Measurements from ENCODE around the gene MERTK. TPM values are rescaled to one million over a fixed set of nuclear protein-coding genes. Genes with fewer than 3 reads are reported as not detected.
A peak's percentile ranks its signal among the peaks of the same experiment; 100 is the strongest.

The MERTK gene
- polyA plus RNA-seq, 5 donors, result 12.7 to 22.2 (median 17.6) TPM

GRCh38 chr2:111977240-111977639, 78.8 kb downstream of the MERTK start:
- no peak for DNase-seq

DNA sequence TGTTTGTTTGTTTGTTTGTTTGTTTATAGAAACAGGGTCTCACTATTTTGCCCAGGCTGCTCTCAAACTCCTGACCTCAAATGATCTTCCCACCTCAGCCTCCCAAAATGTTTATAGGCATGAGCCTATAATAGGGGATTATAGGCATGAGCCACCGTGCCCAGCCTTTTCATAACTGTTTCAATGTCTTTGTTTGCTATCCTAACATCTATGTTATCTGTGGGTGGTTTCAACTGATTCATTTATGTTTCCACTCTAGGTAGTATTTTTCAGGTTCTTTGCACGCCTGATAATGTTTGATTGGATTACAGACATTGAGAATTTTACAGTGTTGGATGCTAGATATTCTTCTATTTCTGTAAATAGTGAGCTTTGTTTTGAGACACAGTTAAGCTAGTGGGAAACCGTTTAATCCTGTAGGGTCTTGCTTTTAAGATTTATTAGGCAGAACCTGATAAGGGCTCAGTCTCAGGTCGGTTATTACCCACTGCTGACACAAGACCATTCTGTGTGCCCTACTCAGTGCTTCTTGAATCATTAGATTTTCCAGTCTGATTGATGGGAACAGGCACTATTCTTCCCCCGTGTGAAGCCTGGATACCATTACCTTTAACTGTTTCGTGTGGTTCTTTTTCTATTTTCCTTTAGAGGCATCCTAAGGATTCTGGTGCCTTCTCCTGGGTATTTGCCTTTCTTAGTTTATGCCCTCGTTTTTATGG, 80.2 kb downstream of the MERTK start:
- DNase-seq, result no peak

GRCh38 chr2:111981666-111982065, 83.3 kb downstream of the MERTK start:
- DNase-seq, result no peak

DNA sequence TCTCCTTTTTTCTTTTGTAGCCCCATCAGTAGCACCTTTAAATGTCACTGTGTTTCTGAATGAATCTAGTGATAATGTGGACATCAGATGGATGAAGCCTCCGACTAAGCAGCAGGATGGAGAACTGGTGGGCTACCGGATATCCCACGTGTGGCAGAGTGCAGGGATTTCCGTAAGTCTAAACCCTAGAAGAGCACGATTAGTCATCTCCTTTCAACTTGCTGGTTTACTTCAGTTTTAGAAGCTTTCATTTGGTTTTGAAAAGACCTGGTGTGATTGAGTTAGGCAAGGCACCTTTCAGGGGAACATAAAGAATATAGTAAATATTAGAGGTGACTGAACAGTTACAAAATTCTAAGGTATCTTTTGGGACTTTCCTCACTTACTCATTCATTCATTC, 84.4 kb downstream of the MERTK start:
- DNase-seq, result no peak

DNA sequence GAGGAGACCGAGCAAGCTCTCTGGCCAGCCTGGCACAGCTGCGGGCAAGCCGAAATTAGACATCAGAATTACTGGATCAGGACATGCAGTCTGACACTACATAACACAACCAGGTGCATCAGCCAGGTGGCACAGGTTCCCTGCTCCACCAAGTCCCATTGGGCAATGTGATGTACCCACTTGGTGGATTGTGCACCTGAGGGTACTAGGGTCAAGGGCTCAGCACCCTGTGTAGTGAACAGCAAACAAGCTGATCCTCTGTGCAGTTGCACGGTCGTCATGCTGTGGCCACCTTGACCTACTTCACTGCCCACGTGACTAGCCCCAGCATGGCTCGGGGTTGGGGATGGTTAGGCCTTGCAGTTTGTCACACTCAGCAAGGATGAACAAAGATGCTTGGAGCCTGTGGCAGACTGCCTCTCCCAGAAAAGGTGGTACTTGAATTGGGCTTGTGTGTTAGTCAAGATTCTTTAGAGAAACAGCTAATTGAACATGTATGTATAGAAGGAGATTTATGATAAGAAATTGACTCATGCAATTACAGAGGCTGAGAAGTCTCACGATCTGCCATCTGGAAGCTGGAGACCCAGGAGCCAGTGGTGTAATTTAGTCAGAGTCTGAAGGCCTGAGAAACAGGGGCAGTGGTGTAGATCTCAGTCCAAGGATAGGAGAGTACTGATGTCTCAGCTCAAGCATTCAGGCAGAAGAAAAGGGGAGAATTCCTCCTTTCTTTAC, 85.2 kb downstream of the MERTK start:
- DNase-seq, result no peak

DNA sequence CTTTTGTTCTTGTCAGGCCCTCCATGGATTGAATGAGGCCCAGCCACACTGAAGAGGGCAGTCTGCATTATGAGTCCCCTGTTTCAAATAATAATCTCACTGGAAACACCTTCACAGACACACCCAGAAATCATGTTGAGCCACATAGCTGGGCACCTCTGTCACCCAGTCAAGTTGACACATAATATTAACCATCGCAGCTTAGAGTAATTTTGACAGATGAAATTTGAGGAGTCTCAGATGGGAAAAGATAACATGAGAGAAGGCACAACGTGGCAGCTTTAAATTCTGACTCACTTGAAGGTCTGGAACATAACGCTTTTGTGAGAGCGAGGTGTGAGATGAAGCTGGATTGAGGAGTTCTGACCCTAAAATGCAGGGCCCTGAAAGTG, 85.8 kb downstream of the MERTK start:
- no peak for DNase-seq

DNA sequence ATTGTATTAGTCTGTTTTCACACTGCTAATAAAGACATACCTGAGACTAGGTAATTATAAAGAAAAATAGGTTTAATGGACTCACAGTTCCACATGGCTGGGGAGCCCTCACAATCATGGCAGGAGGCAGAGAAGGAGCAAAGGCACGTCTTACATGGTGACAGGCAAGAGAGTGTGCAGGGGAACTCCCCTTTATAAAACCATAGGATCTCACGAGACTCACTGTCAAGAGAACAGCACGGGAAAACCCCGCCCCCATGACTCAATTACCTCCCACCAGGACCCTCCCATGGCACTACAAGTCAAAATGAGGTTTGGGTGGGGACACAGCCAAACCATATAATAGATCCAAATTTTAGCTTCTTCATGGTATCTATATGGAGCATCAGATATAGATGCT, 87.1 kb downstream of the MERTK start:
- DNase-seq, result no peak

GRCh38 chr2:111986116-111986900, 87.9 kb downstream of the MERTK start:
- no peak for DNase-seq

GRCh38 chr2:111990375-111990774, 92.0 kb downstream of the MERTK start:
- DNase-seq, result no peak

GRCh38 chr2:111990856-111991255, 92.4 kb downstream of the MERTK start:
- DNase-seq, result no peak

- no peak for DNase-seq
These were observed 95.6 kb downstream of the MERTK start for GRCh38 chr2:111994042-111994441.

DNA sequence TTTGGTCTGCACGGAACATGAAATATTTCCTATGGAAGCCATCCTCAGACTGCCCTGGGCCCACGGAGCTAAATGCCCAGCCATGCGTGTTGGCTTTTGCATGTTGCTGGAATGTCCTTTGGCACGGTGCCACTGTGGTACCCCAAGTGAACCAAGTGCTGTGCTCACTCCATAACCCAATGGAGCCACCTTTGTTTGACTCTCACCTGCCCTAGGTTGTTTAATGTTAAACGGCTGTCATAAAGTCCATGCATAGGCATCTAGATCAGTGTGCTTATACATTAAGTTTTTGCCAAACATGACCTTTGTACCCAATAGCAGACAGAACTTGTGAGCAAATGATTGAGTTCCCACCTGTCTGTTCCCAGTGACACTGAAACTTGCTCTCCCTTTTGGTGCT, 96.7 kb downstream of the MERTK start:
- no peak for DNase-seq

DNA sequence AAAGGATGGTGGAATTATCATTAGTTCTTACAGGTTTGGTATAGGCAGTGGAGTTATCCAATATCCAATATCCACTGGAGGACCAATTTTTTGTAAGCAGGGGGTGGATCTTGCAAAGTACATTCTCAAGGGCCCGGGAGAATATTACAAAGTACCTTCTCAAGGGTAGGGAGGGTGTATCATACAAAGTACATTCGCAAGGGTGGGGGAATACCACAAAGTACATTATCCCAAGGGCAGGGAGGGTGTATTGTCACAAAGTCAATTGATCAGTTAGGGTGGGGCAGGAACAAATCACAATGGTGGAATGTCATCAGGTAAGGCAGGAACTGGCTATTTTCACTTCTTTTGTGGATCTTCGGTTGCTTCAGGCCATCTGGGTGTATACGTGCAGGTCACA, 101.4 kb downstream of the MERTK start:
- DNase-seq, result no peak

DNA sequence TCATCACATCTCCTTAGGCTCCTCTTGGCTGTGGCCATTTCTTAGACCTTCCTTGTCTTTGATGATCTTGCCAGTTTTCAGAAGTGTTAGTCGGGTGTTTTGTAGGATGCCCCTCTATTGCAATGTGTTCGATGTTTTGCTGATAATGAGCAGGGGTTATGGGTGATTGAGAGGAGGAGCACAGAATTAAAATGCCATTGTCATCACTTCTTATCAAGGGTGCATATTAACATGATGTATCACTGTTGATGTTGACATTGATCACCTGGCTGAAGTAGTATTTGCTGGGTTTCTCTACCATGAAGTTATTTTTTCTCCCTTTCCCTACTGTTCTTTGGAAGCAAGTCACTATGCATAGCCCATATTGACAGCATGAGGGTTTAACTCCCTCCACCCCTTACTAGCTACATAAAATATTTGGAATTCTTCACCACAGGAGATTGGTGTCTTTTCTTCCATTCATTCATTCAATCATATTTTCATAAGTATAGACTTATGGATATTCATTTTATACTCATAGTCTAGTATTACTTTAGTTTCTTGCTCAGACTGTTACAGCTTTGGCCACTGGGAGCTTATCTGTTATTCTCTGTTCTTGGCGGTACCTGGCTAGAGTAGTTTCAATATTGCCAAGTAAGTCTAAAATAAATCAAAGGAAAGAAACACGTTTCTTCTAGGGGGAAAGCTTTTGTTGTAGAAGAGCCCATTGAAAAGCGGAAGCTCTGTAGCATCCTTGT, 102.2 kb downstream of the MERTK start:
- no peak for DNase-seq

DNA sequence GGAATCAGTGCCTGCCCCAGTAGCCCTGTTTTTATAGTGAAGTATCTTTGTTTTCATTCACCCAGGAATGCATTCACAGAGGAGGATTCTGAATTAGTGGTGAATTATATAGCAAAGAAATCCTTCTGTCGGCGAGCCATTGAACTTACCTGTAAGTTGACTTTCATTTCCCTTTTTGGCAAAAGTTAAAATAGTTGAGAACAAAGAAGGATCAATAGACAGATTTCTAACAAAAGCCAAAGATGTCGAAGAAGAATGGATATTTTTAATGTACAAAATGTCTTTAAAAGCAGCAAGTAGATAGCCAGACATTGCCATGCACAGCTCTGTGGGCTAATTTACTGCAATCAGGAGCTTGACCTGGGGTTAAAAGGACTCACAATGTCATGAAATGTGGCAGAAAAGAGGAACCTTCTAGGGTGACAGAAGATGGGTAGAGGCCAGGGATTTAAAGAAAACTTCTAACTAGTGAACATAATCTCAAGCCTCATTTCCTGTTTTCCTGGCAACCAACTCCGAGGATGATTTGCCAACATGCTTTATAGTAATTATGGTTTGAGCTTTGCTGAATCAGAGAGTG, 102.8 kb downstream of the MERTK start:
- peak; percentile 4 to 31 for DNase-seq

DNA sequence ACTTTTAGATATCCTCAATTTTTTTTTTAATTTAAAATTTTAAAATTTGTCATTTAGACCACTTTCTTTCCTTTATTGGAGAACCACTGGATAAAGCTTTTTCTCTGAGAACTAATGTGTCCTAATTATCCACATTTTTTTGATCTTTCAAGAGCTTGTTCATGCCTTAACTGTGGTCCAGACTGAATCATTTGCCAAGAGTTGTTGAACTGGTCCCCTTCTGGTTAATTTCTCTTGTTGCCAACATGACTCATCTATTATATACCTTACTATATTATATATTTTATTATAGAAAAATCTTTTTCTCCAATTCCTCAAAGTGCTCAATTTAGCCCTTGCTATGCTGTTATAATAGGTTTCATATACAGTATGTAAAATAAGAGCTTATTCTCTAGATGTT, 103.5 kb downstream of the MERTK start:
- no peak for DNase-seq

DNA sequence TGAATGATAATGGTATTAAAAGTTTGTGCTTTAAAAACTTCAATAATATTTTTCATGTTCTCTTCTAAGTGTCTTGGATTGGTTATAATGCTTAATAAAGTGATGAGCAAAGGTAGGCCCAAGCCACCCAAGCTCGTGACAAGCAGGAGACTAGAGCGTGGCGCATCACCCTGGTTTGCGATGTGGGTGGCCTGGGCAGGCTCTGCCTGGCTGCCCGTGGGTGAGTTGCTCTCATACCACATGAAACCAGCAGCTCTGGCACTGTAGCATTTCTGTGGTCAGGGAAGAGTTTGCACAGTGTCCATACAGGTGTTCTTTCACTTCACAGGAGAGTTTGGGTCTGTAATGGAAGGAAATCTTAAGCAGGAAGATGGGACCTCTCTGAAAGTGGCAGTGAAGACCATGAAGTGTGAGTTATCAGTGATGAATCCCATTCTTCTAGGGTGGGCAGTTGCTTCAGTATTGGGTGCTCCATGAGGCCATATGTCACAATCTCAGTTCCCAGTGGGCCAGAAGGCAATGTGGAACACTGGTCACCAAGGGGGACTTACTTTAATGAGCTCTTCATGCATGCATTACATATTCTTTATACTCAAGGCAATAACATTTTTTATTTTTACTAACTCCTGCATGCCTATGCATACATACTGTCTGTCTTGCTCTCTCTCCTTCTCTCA, 105.3 kb downstream of the MERTK start:
- DNase-seq, result no peak

DNA sequence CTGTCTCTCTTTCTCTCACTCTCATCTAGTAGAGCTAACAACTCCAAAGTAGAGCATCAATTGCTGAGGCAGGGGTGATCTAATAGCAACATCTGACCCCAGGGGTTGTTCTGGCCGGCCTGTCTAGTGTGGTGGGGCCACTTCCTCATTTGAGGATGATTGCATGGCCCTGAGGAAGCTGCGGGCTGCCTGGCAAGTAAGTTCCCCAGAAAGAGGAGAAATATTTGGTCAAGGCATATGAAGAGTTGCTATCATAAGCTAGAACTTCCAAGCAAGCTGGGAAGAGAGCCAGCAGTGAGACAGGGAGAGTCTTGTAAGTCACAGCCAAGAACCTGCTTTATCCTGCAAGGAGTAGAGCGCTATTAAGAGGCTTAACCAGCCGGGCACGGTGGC, 105.8 kb downstream of the MERTK start:
- no peak for DNase-seq

GRCh38 chr2:112005406-112006075, 107.1 kb downstream of the MERTK start:
- DNase-seq, result no peak

DNA sequence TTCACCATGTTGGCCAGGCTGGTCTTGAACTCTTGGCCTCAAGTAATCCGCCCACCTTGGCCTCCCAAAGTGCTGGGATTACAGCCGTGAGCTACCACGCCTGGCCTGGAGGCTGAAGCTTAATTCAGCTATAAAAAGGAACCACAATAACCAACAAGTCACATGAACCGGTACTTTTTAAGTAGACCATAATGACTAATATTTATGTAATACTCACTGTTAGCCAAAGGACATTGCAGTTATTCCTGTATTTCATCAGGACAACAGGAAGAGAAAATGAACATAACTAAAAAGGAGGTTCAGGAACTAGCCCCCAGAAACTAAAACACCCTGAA, 107.6 kb downstream of the MERTK start:
- DNase-seq, result no peak

GRCh38 chr2:112007493-112007892, 109.1 kb downstream of the MERTK start:
- no peak for DNase-seq
